ENCODE results near the gene CIAO2B. TPM values are rescaled to one million over a fixed set of nuclear protein-coding genes. Genes with fewer than 3 reads are reported as not detected.

Gene CIAO2B
- total and polyA plus RNA-seq, 2 donors (not counting 3 experiments of a cell fraction or from before 2014, with no cell fraction given), result 78.7 to 314 TPM

DNA sequence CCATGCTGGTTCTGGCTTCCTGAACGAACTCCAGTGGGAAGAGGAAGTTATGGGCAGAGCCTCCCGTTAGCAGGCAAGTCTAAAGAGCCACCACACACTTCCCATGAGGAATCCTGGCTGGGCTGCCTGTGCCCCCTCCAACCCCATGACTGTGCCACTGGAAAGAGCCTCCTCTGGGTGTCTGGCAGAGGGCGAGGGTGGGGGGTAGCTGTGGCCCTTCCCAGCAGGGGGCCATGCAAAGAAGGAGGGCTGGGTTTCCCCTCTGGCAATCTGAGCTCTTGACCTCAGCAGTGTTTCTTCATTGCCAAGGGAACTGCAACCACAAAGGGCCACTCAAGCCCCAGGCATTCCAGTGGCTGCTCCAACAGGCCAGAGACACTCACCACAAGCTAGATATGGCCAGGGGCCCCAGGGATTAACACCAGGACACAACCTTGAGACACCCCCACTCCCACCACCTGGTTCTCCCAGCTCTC lies 7.2 kb downstream of the CIAO2B start:
- no peaks in the 10 kb centered on the region for H4K20me1 ChIP-seq (replicated peaks; ENCODE audit: control insufficient read depth, extremely low read depth, insufficient read depth, low read length)
- no TSS peak for BruUV-seq (replicated peaks)
- H3K9me1 ChIP-seq (replicated peaks; ENCODE audit: control insufficient read depth, extremely low read depth, insufficient read depth, low read length), result no peaks in the 10 kb centered on the region
- no peak overlapping the region for H3K4me3 ChIP-seq (replicated peaks in 1 of 3; ENCODE audit: insufficient read depth in 1 of 3, low read depth in 1 of 3, low read length in 3 of 3)
- ChIA-PET CTCF (interaction anchor here (0.6 to 5.2 kb wide), 6 partner anchors 10 to 228 kb away, joined by 4 to 72 read pairs (median 6); no protein-coding TSS in a partner anchor), POLR2A (no interaction called here)
- H3K27me3 ChIP-seq (ENCODE audit: control insufficient read depth in 2 of 2, insufficient read depth in 2 of 2, low read length in 2 of 2), result peaks cover 18 to 29% of the 10 kb centered on the region in 2 experiments
- dilution Hi-C loops (cut with MboI; ENCODE audit: extremely low pct_ligation_motif_present, low sequenced_read_pairs) (no loop called here), intact Hi-C loops (cut with micrococcal nuclease) (no loop called here)
- DNase-seq (ENCODE audit: low read depth, low spot score), result no peak
- no peaks in the 10 kb centered on the region for H3K36me3 ChIP-seq (ENCODE audit: control insufficient read depth in 2 of 2, extremely low read depth in 1 of 2, insufficient read depth in 2 of 2, low read length in 2 of 2)
- no peak for FAIRE-seq
- H3K9ac ChIP-seq (replicated peaks; ENCODE audit: extremely low read depth, insufficient read depth, low read length), result no peak overlapping the region
- no peaks in the 10 kb centered on the region for H3K79me2 ChIP-seq (ENCODE audit: control insufficient read depth, insufficient read depth, low read length)
- no peak overlapping the region for H3K27ac ChIP-seq (ENCODE audit: insufficient read depth, low read depth, low read length)
- H3K4me2 ChIP-seq (ENCODE audit: insufficient read depth, low read length), result no peak overlapping the region
- no peak for TF ChIP-seq FOS (IDR thresholded peaks at IDR 0.05; ENCODE audit: borderline replicate concordance, insufficient read depth, low read length)
- no peak for TF ChIP-seq POLR2AphosphoS5 (IDR thresholded peaks at IDR 0.05; ENCODE audit: insufficient read depth, low read depth, low read length)
- no peak for TF ChIP-seq JUN (IDR thresholded peaks at IDR 0.05; ENCODE audit: borderline replicate concordance, insufficient read depth, insufficient read length, low read depth)
- TF ChIP-seq, protein P1, sequence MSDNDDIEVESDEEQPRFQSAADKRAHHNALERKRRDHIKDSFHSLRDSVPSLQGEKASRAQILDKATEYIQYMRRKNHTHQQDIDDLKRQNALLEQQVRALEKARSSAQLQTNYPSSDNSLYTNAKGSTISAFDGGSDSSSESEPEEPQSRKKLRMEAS (IDR thresholded peaks at IDR 0.05; ENCODE audit: insufficient read depth, insufficient read length), result no peak
- TF ChIP-seq, protein P2, sequence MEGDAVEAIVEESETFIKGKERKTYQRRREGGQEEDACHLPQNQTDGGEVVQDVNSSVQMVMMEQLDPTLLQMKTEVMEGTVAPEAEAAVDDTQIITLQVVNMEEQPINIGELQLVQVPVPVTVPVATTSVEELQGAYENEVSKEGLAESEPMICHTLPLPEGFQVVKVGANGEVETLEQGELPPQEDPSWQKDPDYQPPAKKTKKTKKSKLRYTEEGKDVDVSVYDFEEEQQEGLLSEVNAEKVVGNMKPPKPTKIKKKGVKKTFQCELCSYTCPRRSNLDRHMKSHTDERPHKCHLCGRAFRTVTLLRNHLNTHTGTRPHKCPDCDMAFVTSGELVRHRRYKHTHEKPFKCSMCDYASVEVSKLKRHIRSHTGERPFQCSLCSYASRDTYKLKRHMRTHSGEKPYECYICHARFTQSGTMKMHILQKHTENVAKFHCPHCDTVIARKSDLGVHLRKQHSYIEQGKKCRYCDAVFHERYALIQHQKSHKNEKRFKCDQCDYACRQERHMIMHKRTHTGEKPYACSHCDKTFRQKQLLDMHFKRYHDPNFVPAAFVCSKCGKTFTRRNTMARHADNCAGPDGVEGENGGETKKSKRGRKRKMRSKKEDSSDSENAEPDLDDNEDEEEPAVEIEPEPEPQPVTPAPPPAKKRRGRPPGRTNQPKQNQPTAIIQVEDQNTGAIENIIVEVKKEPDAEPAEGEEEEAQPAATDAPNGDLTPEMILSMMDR (IDR thresholded peaks at IDR 0.05; ENCODE audit: extremely low read depth in 1 of 2, insufficient read depth in 1 of 2, low read depth in 1 of 2, low read length in 2 of 2), result no peak
- TF ChIP-seq MYC (IDR thresholded peaks at IDR 0.05; ENCODE audit: low read depth, low read length), result no peak
- no peak for TF ChIP-seq POLR2A (IDR thresholded peaks at IDR 0.05; ENCODE audit: low read depth, low read length)
- TF ChIP-seq GATA2 (IDR thresholded peaks at IDR 0.05; ENCODE audit: insufficient read depth, insufficient read length, low read depth, low read length), result no peak
- no peak for TF ChIP-seq EZH2 (IDR thresholded peaks at IDR 0.05; ENCODE audit: borderline replicate concordance, low read depth, low read length, severe bottlenecking)
- H2AFZ ChIP-seq (ENCODE audit: low read depth, low read length), result no peak overlapping the region
- H3K9me3 ChIP-seq (replicated peaks; ENCODE audit: control insufficient read depth, insufficient read depth, low read length), result no peaks in the 10 kb centered on the region
- peaks cover 3% of the 10 kb centered on the region for H3K4me1 ChIP-seq (ENCODE audit: control insufficient read depth, extremely low read depth, insufficient read depth, low read length)
